HepG2 (cell line): ENCODE data around the gene STIP1. TPM values are rescaled to one million over a fixed set of nuclear protein-coding genes. Genes with fewer than 3 reads are reported as not detected.

Source experiments
- BCL6 ChIP-seq: IDR thresholded peaks from 2 replicates; pipeline ENCODE4 v1.6.1; 2016; ENCODE audit warnings: missing genetic modification reagents, missing compliant biosample characterization
- FOXA3 ChIP-seq: IDR thresholded peaks from 2 replicates; pipeline ENCODE4 v1.6.1; 2016; ENCODE audit warnings: missing genetic modification reagents, missing compliant biosample characterization
- HNRNPH1 ChIP-seq: fragments of 200-400 bp; formaldehyde crosslinking; optimal IDR thresholded peaks from 2 replicates; pipeline ENCODE3; 2017; ENCODE audit warnings: mild to moderate bottlenecking, low read depth, low read length
- HOXA7 ChIP-seq: sonication (generic); formaldehyde crosslinking; IDR thresholded peaks from 2 replicates; pipeline ENCODE4 v1.8.1; 2022; ENCODE audit warnings: mild to moderate bottlenecking, missing genetic modification reagents, moderate library complexity
- IKZF4 ChIP-seq: sonication (generic); formaldehyde crosslinking; IDR thresholded peaks from 2 replicates; pipeline ENCODE4 v1.5.1; 2020; ENCODE audit warnings: borderline replicate concordance, mild to moderate bottlenecking, low read depth, missing genetic modification reagents; ENCODE audit errors: not compliant biosample characterization
- JUND ChIP-seq: sonication (generic); formaldehyde crosslinking; IDR thresholded peaks from 2 replicates; pipeline ENCODE4 v1.8.0; 2022; ENCODE audit warnings: mild to moderate bottlenecking, missing genetic modification reagents
- NFE2L2 ChIP-seq: fragments of 150-350 bp; IDR thresholded peaks from 2 replicates; pipeline ENCODE4 v1.6.1; 2014; ENCODE audit warnings: low read length
- PHB2 ChIP-seq: fragments of 450-650 bp; IDR thresholded peaks from 2 replicates; pipeline ENCODE4 v1.6.1; 2018; ENCODE audit not compliant: partially characterized antibody
- PHF21A ChIP-seq: sonication (generic); formaldehyde crosslinking; IDR thresholded peaks from 2 replicates; pipeline ENCODE4 v1.5.0; 2020; ENCODE audit warnings: mild to moderate bottlenecking, missing genetic modification reagents
- PRDM15 ChIP-seq: sonication (generic); formaldehyde crosslinking; IDR thresholded peaks from 2 replicates; pipeline ENCODE4 v1.4.0; 2020; ENCODE audit warnings: missing genetic modification reagents
- SALL2 ChIP-seq: sonication (generic); formaldehyde crosslinking; IDR thresholded peaks from 2 replicates; pipeline ENCODE4 v1.8.1; 2023; ENCODE audit warnings: mild to moderate bottlenecking, missing genetic modification reagents, inconsistent platforms
- SNAPC2 ChIP-seq: sonication (generic); formaldehyde crosslinking; IDR thresholded peaks from 2 replicates; pipeline ENCODE4 v1.8.1; 2022; ENCODE audit warnings: mild to moderate bottlenecking, missing genetic modification reagents
- TERF1 ChIP-seq: sonication (generic); formaldehyde crosslinking; IDR thresholded peaks from 2 replicates; pipeline ENCODE4 v1.8.0; 2022; ENCODE audit warnings: mild to moderate bottlenecking, missing genetic modification reagents, moderate library complexity
- ZBTB33 ChIP-seq: sonication (generic); formaldehyde crosslinking; IDR thresholded peaks from 2 replicates; pipeline ENCODE4 v1.4.0; 2020; ENCODE audit warnings: missing genetic modification reagents
- ZIK1 ChIP-seq: sonication (generic); formaldehyde crosslinking; IDR thresholded peaks from 2 replicates; pipeline ENCODE4 v1.5.0; 2020; ENCODE audit warnings: mild to moderate bottlenecking, low read depth, missing genetic modification reagents, borderline replicate concordance
- ZNF121 ChIP-seq: sonication (generic); formaldehyde crosslinking; IDR thresholded peaks from 2 replicates; pipeline ENCODE4 v1.5.0; 2020; ENCODE audit warnings: mild to moderate bottlenecking, missing genetic modification reagents
- ZNF124 ChIP-seq: sonication (generic); formaldehyde crosslinking; IDR thresholded peaks from 2 replicates; pipeline ENCODE4 v1.4.0; 2020; ENCODE audit warnings: missing genetic modification reagents
- ZNF224 ChIP-seq: sonication (generic); formaldehyde crosslinking; IDR thresholded peaks from 2 replicates; pipeline ENCODE4 v1.5.0; 2020; ENCODE audit warnings: mild to moderate bottlenecking, missing genetic modification reagents
- ZNF460 ChIP-seq: sonication (generic); formaldehyde crosslinking; IDR thresholded peaks from 2 replicates; pipeline ENCODE4 v1.5.1; 2020; ENCODE audit warnings: missing genetic modification reagents, mild to moderate bottlenecking, borderline replicate concordance
- ZNF652 ChIP-seq: IDR thresholded peaks from 2 replicates; pipeline ENCODE4 v1.6.1; 2016; ENCODE audit warnings: low read depth, borderline replicate concordance
- polyA plus RNA-seq, 8 experiments: library from polyadenylated mRNA; depleted of rRNA in 3 of 8; stranded (reverse) in 7 of 8; unstranded in 1 of 8; fragments of >200 nt; fragmentation: Illumina TruSeq in 4 of 8; extraction: Trizol in 4 of 8; gene quantifications; 2 replicates each; pipeline versions ENCODE4 v1.2.1 to v1.2.3, GENCODE V29; 2011 to 2016; ENCODE audit warnings: low read depth in 4 of 8, missing spikeins in 1 of 8, mixed read lengths in 1 of 8; ENCODE audit not compliant: insufficient read depth in 1 of 8
- total RNA-seq, 5 experiments: library from RNA; depleted of rRNA; stranded (reverse); fragments of >200 nt; fragmentation: Illumina TruSeq; extraction: Trizol; gene quantifications; 2 replicates each; pipeline ENCODE4 v1.2.3, GENCODE V29; 2016; ENCODE audit warnings: low read depth in 1 of 5
- TF ChIP-seq, protein P1 (sequence below): sonication (generic); formaldehyde crosslinking; IDR thresholded peaks from 2 replicates; pipeline ENCODE4 v1.8.0; 2022; ENCODE audit warnings: mild to moderate bottlenecking, missing genetic modification reagents; ENCODE audit not compliant: insufficient replicate concordance

Gene STIP1
- total and polyA plus RNA-seq, 2 of the 13 experiments (the other 11 are each of a cell fraction or from before 2014, with no cell fraction given) = 81.1 to 217 TPM

- TF ChIP-seq BCL6 (0 out of 2 replicates have a peak, but pooled peaks have one; percentile 11), ZNF124 (CRISPR knock-in tag) (no peak), ZNF652 (CRISPR knock-in tag) (0 out of 2 replicates have a peak, but pooled peaks have one; percentile 25), ZNF460 (CRISPR knock-in tag) (no peak), PRDM15 (no peak), HOXA7 (no peak), PHF21A (peak; percentile 50), ZNF121 (CRISPR knock-in tag) (no peak), IKZF4 (CRISPR knock-in tag) (no peak), ZNF224 (CRISPR knock-in tag) (no peak), FOXA3 (CRISPR knock-in tag) (no peak), PHB2 (no peak), SALL2 (CRISPR knock-in tag) (0 out of 2 replicates have a peak, but pooled peaks have one; percentile 15), ZBTB33 (CRISPR knock-in tag) (no peak), NFE2L2 (no peak), ZIK1 (CRISPR knock-in tag) (no peak; the same call in 1 of the 2 replicates), TERF1 (CRISPR knock-in tag) (no peak), HNRNPH1 (no peak), JUND (CRISPR knock-in tag) (no peak), SNAPC2 (peak; percentile 63; the same call in 1 of the 2 replicates)
- TF ChIP-seq, protein P1, sequence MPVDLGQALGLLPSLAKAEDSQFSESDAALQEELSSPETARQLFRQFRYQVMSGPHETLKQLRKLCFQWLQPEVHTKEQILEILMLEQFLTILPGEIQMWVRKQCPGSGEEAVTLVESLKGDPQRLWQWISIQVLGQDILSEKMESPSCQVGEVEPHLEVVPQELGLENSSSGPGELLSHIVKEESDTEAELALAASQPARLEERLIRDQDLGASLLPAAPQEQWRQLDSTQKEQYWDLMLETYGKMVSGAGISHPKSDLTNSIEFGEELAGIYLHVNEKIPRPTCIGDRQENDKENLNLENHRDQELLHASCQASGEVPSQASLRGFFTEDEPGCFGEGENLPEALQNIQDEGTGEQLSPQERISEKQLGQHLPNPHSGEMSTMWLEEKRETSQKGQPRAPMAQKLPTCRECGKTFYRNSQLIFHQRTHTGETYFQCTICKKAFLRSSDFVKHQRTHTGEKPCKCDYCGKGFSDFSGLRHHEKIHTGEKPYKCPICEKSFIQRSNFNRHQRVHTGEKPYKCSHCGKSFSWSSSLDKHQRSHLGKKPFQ (CRISPR knock-in tag) = no peak
These were observed 61.1 kb downstream of the STIP1 start, which contains the start of gene PPP1R14B (continued) for GRCh38 chr11:64246871-64247728.
